ENCODE data around the gene PHKB.

Gene PHKB

GRCh38 chr16:47700857-47701587 is 239.9 kb downstream of the PHKB start:
- DNase-seq, result no peak

- no peak for DNase-seq
Observed at GRCh38 chr16:47705266-47705665, 244.1 kb downstream of the PHKB start.

- no peak for DNase-seq
Observed at GRCh38 chr16:47711809-47712208, 250.7 kb downstream of the PHKB start.

GRCh38 chr16:47712276-47713224 is 251.4 kb downstream of the PHKB start:
- no peak for DNase-seq

GRCh38 chr16:47713225-47713595 is 252.1 kb downstream of the PHKB start:
- DNase-seq, result no peak

GRCh38 chr16:47715442-47716083 is 254.4 kb downstream of the PHKB start:
- no peak for DNase-seq

- DNase-seq, result no peak
Observed at GRCh38 chr16:47716571-47716970, 255.4 kb downstream of the PHKB start.

- no peak for DNase-seq
Observed at GRCh38 chr16:47719713-47720112, 258.6 kb downstream of the PHKB start.

- no peak for DNase-seq
Observed at GRCh38 chr16:47721006-47721637, 260.0 kb downstream of the PHKB start.

- no peak for DNase-seq
Observed at GRCh38 chr16:47722046-47722445, 260.9 kb downstream of the PHKB start.

- no peak for DNase-seq
Observed at GRCh38 chr16:47724115-47724785, 263.1 kb downstream of the PHKB start.

- no peak for DNase-seq
Observed at GRCh38 chr16:47725188-47725695, 264.1 kb downstream of the PHKB start.

- DNase-seq, result no peak
Observed at GRCh38 chr16:47726031-47726675, 265.0 kb downstream of the PHKB start.

- no peak for DNase-seq
Observed at GRCh38 chr16:47727131-47727530, 266.0 kb downstream of the PHKB start.

- DNase-seq, result no peak
Observed at GRCh38 chr16:47728205-47728604, 267.1 kb downstream of the PHKB start.

GRCh38 chr16:47729701-47730100 is 268.6 kb downstream of the PHKB start:
- no peak for DNase-seq

- no peak for DNase-seq
Observed at GRCh38 chr16:47731252-47731651, 270.1 kb downstream of the PHKB start.

GRCh38 chr16:47732122-47732521 is 271.0 kb downstream of the PHKB start:
- DNase-seq, result no peak

GRCh38 chr16:47732523-47733111 is 271.5 kb downstream of the PHKB start:
- DNase-seq, result no peak

- DNase-seq, result no peak
Observed at GRCh38 chr16:47734081-47734857, 273.1 kb downstream of the PHKB start.
